SJCRH30 (cell line): ENCODE measurements around the gene PPEF2. TPM values are rescaled to one million over a fixed set of nuclear protein-coding genes. Genes with fewer than 3 reads are reported as not detected.
"Not testable (repeated sequence)": the region's sequence is repeated elsewhere in the genome, so short reads cannot be mapped to it uniquely, and the experiment has no call there.

Experiments used
- DNase-seq, 2 experiments: peaks; one replicate each; pipeline ENCODE4 v3.0.0-alpha.2; 2015 to 2020
- H3K27ac ChIP-seq: fragments of 250-450 bp; sonication (Bioruptor Pico); 2 replicates; pipeline ENCODE4 v1.5.1; 2020; ENCODE audit warnings: mild to moderate bottlenecking, moderate library complexity
- H3K27me3 ChIP-seq: fragments of 250-450 bp; sonication (Bioruptor Pico); 2 replicates; pipeline ENCODE4 v1.5.1; 2020; ENCODE audit warnings: mild to moderate bottlenecking, moderate library complexity
- H3K36me3 ChIP-seq: fragments of 250-450 bp; sonication (Bioruptor Pico); 2 replicates; pipeline ENCODE4 v1.5.1; 2020; ENCODE audit warnings: mild to moderate bottlenecking, moderate library complexity
- H3K4me1 ChIP-seq: fragments of 250-450 bp; sonication (Bioruptor Pico); 2 replicates; pipeline ENCODE4 v1.5.1; 2020; ENCODE audit warnings: mild to moderate bottlenecking, moderate library complexity
- H3K4me3 ChIP-seq: fragments of 250-450 bp; sonication (Bioruptor Pico); 2 replicates; pipeline ENCODE4 v1.5.1; 2020; ENCODE audit warnings: mild to moderate bottlenecking, moderate library complexity
- H3K9me3 ChIP-seq: fragments of 250-450 bp; sonication (Bioruptor Pico); replicated peaks from 2 replicates; pipeline ENCODE4 v1.5.1; 2020; ENCODE audit warnings: mild to moderate bottlenecking, moderate library complexity
- total RNA-seq: library from RNA; depleted of rRNA; stranded (reverse); fragments of >200 nt; shearing (Covaris generic); gene quantifications from 2 replicates; pipeline ENCODE4 v1.2.3, GENCODE V29; 2014

PPEF2 gene
- total RNA-seq, 1 experiment from 2014 or later, result not detected

DNA sequence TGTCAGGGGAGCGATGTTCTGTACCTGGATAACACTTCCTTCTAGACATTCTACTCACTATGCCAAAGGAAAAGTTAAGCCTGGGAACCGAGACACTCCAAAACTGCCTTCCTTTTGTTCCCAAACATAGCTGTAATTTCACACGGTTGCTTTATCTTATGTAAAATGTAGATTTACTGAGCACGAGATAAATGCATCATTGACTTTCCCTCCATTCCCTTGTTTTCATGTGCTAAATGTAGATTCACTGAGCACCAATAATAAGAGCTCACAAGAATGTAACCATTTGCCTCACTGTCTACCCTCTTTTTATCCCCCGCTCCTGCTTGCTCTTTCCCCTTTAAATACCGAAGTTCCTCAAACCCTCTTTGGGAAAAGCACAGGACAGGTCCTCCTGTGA is 10.7 kb upstream of the PPEF2 start:
- Histone ChIP-seq H3K27me3 (no peaks in the 10 kb centered on the region), H3K4me1 (peaks cover 9% of the 10 kb centered on the region; the same call in 1 of the 2 replicates), H3K4me3 (no peak overlapping the region), H3K9me3 (peaks cover 10% of the 10 kb centered on the region), H3K27ac (no peak overlapping the region), H3K36me3 (no peaks in the 10 kb centered on the region)
- no peak for DNase-seq

DNA sequence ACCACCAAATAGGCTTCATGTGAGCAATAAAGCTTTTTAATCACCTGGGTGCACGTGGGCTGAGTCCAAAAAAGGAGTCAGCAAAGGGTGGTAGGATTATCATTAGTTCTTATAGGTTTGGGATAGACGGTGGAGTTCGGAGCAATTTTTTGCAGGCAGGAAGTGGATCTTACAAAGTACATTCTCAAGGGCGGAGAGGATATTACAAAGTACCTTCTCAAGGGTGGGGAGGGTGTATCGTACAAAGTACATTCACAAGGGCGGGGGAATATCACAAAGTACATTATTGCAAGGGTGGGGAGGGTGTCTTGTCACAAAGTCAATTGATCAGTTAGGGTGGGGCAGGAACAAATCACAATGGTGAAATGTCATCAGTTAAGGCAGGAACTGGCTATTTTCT is 8.6 kb upstream of the PPEF2 start:
- H3K36me3 ChIP-seq, H3K4me1 ChIP-seq, DNase-seq, H3K4me3 ChIP-seq, H3K27me3 ChIP-seq, H3K9me3 ChIP-seq, H3K27ac ChIP-seq: not testable (repeated sequence)

DNA sequence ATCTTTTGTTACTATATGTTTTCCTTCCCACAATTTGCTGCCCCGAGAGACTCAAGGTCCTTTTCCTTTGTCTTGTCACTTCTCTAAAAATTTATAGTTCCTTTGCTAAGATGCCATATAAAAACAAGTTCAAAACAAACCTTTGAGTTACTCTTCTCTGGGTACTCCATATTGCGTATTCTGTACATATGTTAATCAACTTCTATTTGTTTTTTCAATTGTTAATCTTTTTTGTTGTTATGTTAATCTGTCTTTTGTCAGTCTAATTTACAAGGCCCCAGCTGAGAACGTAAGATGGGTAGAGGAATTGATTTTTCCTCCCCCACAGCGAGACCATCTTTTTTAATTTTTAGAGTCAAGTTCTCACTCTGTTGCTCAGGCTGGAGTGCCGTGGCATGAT is 7.2 kb upstream of the PPEF2 start:
- H3K27me3 ChIP-seq, result no peaks in the 10 kb centered on the region
- no peaks in the 10 kb centered on the region for H3K36me3 ChIP-seq
- peaks cover 8% of the 10 kb centered on the region; the same call in 1 of the 2 replicates for H3K4me1 ChIP-seq
- peaks cover 10% of the 10 kb centered on the region for H3K9me3 ChIP-seq
- H3K27ac ChIP-seq, result no peak overlapping the region
- no peak for DNase-seq
- H3K4me3 ChIP-seq, result no peak overlapping the region

DNA sequence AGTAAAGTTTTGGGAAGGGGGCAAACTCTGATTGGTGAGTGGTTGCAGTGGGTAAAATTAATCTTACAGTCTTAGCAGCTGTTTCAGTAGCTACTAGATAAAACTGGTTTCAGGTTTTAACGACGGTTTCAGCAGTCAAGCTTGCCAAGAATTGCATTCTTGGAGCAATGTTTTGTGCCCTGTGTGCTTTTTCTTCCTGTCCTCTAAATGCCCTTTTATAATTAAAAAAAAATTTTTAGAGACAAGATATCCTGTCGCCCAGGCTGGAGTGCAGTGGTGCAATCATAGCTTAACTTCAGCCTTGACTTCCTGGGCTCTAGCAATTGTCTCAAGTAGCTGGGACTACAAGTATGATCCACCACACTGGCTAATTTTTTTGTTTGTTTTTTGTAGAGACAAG is 6.3 kb upstream of the PPEF2 start:
- Histone ChIP-seq H3K4me1 (peaks cover 8% of the 10 kb centered on the region; the same call in 1 of the 2 replicates), H3K27ac (no peak overlapping the region; the same call in 1 of the 2 replicates), H3K4me3 (peak overlapping the region; percentile 21), H3K36me3 (no peaks in the 10 kb centered on the region), H3K27me3 (no peaks in the 10 kb centered on the region), H3K9me3 (peaks cover 10% of the 10 kb centered on the region)
- peak; percentile 25 to 62 for DNase-seq

- no peak overlapping the region; the same call in 1 of the 2 replicates for H3K27ac ChIP-seq
- DNase-seq, result peak in 1 of 2 experiments; percentile 12
These were observed 5.7 kb upstream of the PPEF2 start for GRCh38 chr4:75907966-75908365.

GRCh38 chr4:75904076-75904475 is 1.8 kb upstream of the PPEF2 start:
- no peaks in the 10 kb centered on the region for H3K36me3 ChIP-seq
- H3K4me1 ChIP-seq, result peaks cover 8% of the 10 kb centered on the region; the same call in 1 of the 2 replicates
- H3K4me3 ChIP-seq, result no peak overlapping the region
- DNase-seq, result no peak
- H3K27ac ChIP-seq, result no peak overlapping the region
- H3K9me3 ChIP-seq, result no peaks in the 10 kb centered on the region
- no peaks in the 10 kb centered on the region for H3K27me3 ChIP-seq

More at GRCh38 chr4:75907966-75908365, 5.7 kb upstream of the PPEF2 start:
- Histone ChIP-seq H3K27me3 (no peaks in the 10 kb centered on the region), H3K4me1 (peaks cover 8% of the 10 kb centered on the region; the same call in 1 of the 2 replicates), H3K4me3 (peak overlapping the region; percentile 21), H3K36me3 (no peaks in the 10 kb centered on the region), H3K9me3 (peaks cover 10% of the 10 kb centered on the region)

- DNase-seq, result no peak
- no peaks in the 10 kb centered on the region for H3K36me3 ChIP-seq
- H3K27me3 ChIP-seq, result no peaks in the 10 kb centered on the region
- H3K9me3 ChIP-seq, result no peaks in the 10 kb centered on the region
- H3K4me1 ChIP-seq, result no peaks in the 10 kb centered on the region
- H3K27ac ChIP-seq, result no peak overlapping the region
- H3K4me3 ChIP-seq, result no peak overlapping the region
These were observed 3.7 kb downstream of the PPEF2 start for GRCh38 chr4:75898536-75898935.

DNA sequence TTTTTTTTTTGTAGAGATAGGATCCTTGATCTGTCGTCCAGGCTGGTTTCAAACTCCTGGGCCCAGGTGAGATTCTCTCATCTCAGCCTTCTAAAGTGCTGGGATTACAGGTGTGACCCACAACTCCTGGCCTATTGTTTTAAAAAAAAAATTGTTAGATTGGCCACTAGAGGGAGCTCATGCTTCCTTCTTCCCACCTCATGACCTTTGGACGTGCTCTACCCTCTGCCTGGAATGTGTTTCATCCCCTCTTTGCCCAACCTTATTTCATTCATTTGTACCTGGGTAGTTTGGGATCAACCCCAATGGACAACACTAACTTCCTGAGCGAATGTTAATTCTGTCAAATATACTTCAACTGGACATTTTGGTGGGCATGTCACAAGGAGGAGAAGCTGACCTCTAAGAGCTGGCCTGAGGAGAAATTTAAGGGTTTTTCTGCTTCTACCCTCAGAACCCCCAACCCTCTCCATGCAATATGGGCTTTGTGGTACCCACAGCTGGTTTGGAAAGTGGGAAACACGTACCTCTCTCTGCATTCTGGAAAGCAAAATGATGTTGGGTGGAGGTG is 6.4 kb downstream of the PPEF2 start:
- no peaks in the 10 kb centered on the region for H3K36me3 ChIP-seq
- DNase-seq, result peak in 1 of 2 experiments; percentile 73
- no peaks in the 10 kb centered on the region for H3K27me3 ChIP-seq
- peaks cover 5% of the 10 kb centered on the region; the same call in 1 of the 2 replicates for H3K4me1 ChIP-seq
- H3K4me3 ChIP-seq, result no peak overlapping the region
- no peaks in the 10 kb centered on the region for H3K9me3 ChIP-seq
- no peak overlapping the region for H3K27ac ChIP-seq

DNA sequence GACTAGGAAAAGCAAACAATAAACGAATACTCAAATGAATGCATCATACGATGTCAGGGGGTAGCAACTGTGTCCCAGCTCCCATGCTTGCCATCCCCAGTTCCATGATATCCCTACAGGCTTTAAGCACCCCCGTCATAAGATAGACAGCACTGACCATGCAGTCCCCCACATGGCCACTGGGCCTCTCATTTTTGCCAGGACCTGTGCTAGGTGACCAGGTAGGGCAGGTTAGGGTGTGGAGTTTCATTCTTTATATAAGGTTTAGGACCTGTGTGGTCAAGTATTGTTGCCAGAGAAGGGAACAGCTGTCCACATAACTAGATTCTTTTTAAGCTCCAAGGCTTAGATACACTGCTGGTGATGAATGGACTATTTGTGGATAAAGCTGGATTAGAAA is 9.7 kb downstream of the PPEF2 start:
- H3K27ac ChIP-seq, result no peak overlapping the region
- H3K36me3 ChIP-seq, result no peaks in the 10 kb centered on the region
- H3K4me1 ChIP-seq, result peaks cover 5% of the 10 kb centered on the region; the same call in 1 of the 2 replicates
- H3K4me3 ChIP-seq, result no peak overlapping the region
- no peaks in the 10 kb centered on the region for H3K9me3 ChIP-seq
- DNase-seq, result peak in 1 of 2 experiments; percentile 34
- no peaks in the 10 kb centered on the region for H3K27me3 ChIP-seq

DNA sequence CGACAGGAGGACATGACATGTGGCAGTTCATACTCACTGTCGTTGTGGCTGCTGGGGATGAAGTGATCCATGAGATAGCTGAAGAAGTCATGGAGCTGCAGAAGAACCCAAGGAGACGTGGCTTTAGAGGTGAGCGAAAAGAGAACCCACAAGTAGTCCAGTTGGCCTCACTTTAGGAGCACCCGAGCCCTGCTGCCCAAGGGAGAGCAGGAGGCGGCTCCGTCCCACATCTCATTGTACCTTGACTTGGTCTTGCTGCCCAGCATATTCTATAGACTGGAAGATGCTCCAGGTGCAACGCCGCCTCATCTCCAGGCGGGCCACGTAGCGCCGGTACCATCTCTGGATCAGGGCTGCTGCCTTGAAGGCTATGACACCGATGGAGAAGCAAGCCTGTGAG is 10.6 kb downstream of the PPEF2 start:
- no peak for DNase-seq
- H3K4me3 ChIP-seq, result no peak overlapping the region

DNA sequence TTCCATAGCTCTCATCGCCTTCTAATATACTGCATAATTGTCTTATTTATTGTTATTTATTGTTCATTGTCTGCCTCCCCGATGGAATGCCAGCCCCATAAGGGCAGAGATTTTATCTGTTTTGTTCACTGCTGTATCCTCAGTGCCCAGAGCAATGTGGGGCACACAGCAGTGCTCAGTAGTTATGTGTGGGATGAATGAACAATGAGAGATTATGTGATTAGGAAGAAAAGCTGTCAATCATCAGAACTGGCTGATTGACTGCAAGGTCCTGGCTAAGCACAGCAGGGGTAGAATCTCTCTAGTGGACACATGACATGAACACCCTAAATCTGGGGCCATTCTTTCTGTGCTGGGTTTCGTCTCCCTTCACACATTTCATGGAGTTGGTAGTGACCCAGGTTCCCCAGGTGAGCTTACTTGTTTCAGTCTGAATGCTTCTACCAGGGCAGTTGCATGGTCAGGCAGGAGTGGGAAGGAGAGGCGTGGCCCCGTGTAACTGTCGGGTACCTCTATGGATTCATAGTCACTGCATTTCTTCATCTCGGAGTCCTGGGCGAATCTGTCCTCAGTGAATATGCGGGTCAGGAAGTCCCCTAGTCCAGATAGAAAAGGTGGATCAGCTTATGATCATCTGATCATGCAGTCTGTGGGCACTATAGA is 12.6 kb downstream of the PPEF2 start:
- H3K4me3 ChIP-seq, result no peak overlapping the region
- H3K4me1 ChIP-seq, result peaks cover 5% of the 10 kb centered on the region; the same call in 1 of the 2 replicates
- H3K36me3 ChIP-seq, result no peaks in the 10 kb centered on the region
- no peak for DNase-seq
- H3K27ac ChIP-seq, result no peak overlapping the region
- H3K27me3 ChIP-seq, result no peaks in the 10 kb centered on the region
- no peaks in the 10 kb centered on the region for H3K9me3 ChIP-seq

More for the DNA sequence above, 10.6 kb downstream of the PPEF2 start:
- Histone ChIP-seq H3K9me3 (no peaks in the 10 kb centered on the region), H3K36me3 (no peaks in the 10 kb centered on the region), H3K4me1 (peaks cover 5% of the 10 kb centered on the region; the same call in 1 of the 2 replicates), H3K27me3 (no peaks in the 10 kb centered on the region), H3K27ac (no peak overlapping the region)

- Histone ChIP-seq H3K27ac (no peak overlapping the region), H3K4me3 (no peak overlapping the region), H3K27me3 (no peaks in the 10 kb centered on the region), H3K4me1 (no peaks in the 10 kb centered on the region), H3K9me3 (no peaks in the 10 kb centered on the region), H3K36me3 (no peaks in the 10 kb centered on the region)
- no peak for DNase-seq
These were observed 16.1 kb downstream of the PPEF2 start for GRCh38 chr4:75886104-75886503.

- Histone ChIP-seq H3K36me3 (no peaks in the 10 kb centered on the region), H3K27ac (no peak overlapping the region), H3K9me3 (no peaks in the 10 kb centered on the region), H3K4me3 (no peak overlapping the region), H3K27me3 (no peaks in the 10 kb centered on the region), H3K4me1 (no peaks in the 10 kb centered on the region)
- DNase-seq, result no peak
These were observed 20.8 kb downstream of the PPEF2 start for GRCh38 chr4:75881476-75881875.

DNA sequence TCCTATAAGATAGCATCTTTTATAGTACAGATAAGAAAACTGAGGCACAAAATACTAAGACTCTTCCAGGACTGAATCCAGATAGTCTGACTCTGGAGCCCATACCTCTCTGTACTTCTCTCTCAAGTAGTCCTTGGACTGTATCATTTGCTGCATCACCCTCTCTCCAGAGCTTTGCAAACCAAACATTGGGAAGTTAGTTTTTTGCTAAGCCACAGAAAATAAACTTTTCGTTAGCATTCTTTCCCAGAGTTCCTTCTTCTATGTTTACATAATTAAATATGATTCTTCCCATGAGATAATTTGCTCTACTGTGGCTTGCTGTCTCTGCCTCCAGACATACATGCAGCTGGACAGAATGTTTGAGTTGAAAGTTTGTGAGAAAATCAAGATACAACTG is 22.0 kb downstream of the PPEF2 start:
- H3K9me3 ChIP-seq, result no peaks in the 10 kb centered on the region
- no peak overlapping the region for H3K4me3 ChIP-seq
- H3K27ac ChIP-seq, result no peak overlapping the region
- DNase-seq, result no peak
- H3K36me3 ChIP-seq, result no peaks in the 10 kb centered on the region
- H3K27me3 ChIP-seq, result no peaks in the 10 kb centered on the region
- H3K4me1 ChIP-seq, result no peaks in the 10 kb centered on the region

DNA sequence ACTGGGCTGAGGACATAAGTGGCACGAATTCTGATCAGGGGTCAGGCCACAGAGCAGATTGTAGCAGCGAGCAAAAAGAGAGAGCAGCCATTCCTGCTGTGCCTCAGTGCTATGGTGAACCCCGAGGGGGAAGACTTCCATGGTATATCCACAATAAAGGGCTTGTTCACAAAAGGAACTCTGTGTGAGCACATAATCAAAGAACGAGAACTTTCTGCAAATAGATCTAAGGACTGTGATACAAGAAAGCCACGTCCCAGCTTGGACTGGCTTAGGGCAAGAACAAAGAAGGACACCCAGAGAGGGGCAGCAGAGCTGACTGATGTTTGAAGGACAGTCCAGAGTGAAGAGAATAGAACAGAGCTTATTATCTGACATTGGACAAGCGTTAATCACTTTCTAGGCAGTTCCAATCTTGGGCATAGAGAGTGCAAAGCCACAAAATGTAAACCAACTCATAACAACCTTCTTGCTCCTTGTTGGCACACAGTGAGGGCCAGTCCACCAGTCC is 24.0 kb downstream of the PPEF2 start:
- H3K4me3 ChIP-seq, result no peak overlapping the region
- DNase-seq, result no peak

More for the DNA sequence above, 24.0 kb downstream of the PPEF2 start:
- Histone ChIP-seq H3K27ac (no peak overlapping the region), H3K27me3 (0 out of 2 replicates have a peak, but pooled peaks cover 3% of the 10 kb centered on the region), H3K4me1 (no peaks in the 10 kb centered on the region), H3K9me3 (no peaks in the 10 kb centered on the region), H3K36me3 (no peaks in the 10 kb centered on the region)
